HG03175 (cell line): Measurements from ENCODE around the gene GRID1.

Experiments
- ATAC-seq: cut with Tn5 transposase; IDR thresholded peaks from one replicate; pipeline ENCODE4 v1.9.1; 2021; ENCODE audit warnings: mild to moderate bottlenecking, moderate library complexity; ENCODE audit not compliant: unreplicated experiment

Gene GRID1

DNA sequence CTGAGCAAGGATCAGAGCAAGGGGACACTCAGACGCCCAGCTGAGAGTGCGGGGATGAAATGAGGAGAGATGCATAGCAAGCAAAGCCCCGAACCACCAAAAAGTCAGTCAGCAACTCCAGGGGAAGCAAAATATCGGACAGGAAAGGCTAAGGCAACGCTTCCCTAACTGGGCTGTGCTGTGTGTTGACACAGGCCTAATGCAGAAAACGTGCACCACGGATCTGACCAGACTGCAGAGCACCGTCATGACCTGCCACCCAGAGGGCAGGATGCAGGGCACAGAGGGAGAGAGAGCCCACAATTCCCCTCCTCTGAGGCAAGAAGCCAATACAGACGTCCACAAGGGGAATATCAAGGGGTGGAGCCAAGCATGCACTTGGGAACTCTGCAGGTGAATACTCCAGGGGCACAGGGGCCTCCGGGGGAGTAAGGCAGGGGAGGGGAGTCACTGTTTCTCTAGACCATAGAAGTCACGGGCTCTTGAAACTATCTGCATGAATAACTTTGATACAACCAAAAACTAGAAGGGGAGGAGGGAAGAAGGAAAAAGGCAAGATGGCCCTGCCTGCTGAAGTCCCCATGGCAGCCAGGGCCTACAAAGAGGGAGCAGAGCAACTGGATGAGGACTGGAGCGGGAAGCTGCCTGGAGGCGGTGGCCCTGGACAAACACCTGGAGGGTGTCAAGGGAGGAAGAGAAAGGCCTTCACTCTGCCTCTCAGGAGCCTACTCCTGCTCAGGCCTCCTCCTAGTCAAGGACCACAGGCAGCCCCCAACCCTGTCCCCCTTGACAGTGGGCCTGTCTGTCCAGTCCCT lies 26.2 kb downstream of the GRID1 start:
- ATAC-seq = no peak

DNA sequence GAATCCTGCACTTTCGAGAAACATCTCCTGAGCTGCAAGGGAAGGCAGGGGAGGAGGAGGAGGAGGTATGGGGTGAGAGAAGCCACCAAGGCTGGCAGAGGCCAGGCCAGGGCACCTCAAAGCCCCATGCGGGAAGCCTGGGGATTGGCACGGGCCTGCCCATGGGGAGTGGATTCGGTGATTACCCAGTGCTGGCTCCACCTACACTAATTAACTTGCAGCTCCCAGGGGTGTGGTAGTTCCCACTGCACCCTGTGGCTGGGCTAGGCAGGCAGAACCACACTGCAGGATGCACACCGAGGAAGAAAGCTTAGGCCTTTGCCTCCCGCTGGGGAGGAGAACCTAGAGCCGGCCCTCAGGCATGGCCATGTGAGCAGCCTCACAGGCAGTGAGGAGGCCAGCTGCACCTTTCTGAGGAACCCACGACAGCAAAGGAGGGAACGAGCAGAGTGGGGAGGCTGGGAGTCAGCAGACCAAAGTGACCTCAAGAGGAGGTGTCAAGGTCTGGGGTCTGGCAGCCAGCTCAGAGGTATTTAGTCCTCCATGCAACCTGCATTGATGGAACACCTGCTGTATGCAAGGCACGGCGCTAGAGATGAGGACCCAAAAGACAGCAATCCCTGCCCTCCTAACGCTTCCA lies 27.2 kb downstream of the GRID1 start:
- no peak for ATAC-seq

DNA sequence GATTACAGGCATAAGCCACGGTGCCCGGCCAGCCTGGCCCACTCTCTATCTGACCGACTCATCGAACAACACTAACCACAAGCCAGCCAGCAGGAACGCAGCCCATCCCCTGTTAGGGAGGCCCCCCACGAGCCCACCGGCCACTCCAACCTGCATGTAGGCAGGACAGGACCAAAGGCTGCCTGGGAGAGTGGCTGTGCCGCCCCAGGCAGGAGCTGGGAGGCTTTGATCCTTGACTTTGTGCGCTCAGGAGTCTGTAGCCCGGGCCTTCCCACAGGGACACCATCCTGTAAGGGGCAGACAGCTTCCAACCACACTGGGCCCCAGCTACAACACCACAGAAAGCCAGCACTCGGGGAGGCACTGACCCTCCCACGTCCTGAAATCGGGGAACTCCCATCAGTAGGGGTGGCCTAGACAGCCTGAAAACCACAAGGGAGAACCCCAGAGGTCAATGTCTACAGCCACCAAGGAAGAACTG lies 29.4 kb downstream of the GRID1 start:
- peak; percentile 53 for ATAC-seq

DNA sequence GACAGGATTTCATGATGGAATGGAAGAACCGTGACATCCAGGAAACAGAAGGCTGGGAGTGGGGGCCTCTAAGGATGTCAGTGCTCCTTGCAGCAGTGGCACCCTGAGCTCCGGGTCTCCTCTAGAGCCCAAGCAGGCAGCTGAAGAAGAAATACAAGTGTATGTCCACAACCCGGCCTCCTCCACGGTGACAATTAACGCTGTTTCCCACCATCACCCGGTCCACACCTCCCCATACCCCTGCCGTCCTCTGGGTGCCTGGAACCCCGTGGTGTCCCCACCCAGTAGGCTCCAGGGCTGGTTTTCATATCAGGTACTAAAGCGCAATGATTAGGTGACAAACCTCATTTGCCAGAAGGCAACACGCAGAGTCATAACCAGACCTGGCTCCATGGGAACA lies 30.3 kb downstream of the GRID1 start:
- ATAC-seq = no peak

DNA sequence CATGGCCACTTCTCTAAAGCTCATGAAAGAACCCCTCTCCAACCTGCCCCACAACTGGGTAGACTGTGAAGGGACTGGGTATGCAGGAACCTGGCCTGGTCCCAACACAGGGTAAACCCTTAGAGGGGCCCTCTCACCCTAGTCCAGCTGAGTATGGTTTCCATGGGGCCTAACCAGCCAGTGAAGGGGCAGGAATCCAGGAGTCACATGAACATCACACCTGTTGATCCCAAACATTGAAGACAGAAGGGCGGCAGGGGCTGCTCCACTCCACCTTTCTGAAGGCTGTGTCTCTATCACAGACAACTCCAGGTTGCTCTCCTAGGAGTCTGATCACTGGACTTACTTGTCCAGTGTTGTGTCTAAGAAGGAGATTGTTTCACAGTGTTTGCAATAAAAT lies 30.8 kb downstream of the GRID1 start:
- ATAC-seq = no peak

DNA sequence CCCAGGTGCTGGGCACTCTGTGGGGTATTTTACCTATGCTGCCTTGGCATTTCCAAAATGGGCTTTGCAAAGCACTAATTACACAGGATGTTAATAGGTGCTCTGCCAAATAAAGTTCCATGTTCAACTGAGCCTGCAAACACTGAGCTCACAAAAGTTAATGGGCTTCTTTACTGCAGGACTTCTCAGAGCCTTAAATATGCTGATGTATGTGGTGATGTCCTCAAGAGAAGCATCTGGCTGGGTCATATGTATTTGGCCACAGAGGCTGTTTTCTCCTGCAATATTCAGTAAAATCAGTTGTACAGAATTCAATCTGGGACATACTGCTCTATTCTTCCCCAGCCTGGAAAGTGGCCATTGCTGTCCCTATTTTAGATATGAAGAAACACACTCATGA lies 31.3 kb downstream of the GRID1 start:
- ATAC-seq = no peak

DNA sequence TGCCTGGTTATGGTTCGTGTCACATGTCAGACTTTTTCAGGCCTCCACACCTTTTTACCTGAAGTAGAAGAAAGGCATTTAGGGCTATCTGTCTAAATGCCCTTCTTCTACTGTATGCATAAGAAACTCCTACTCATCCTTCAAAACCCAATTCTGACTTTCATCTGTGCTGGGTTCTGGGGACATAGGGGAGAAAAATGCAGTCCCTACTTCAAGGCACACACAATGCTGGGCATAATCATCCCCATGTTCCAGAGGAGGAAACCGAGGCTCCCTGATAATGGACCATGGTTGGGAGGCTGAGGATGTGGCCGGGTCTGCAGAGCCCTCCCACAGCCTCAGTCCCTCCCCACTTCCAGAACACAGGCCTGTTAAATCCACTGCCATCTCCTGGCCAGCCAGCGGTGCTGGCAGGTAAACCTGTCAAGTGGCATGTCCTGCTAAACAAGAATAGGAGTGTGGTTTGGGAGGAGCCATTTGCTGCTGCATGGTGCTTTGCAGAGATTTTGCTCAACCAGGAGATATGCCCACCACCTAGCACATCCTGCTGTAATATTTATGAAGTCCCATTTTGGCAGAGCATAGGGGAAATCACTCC lies 32.0 kb downstream of the GRID1 start:
- no peak for ATAC-seq

DNA sequence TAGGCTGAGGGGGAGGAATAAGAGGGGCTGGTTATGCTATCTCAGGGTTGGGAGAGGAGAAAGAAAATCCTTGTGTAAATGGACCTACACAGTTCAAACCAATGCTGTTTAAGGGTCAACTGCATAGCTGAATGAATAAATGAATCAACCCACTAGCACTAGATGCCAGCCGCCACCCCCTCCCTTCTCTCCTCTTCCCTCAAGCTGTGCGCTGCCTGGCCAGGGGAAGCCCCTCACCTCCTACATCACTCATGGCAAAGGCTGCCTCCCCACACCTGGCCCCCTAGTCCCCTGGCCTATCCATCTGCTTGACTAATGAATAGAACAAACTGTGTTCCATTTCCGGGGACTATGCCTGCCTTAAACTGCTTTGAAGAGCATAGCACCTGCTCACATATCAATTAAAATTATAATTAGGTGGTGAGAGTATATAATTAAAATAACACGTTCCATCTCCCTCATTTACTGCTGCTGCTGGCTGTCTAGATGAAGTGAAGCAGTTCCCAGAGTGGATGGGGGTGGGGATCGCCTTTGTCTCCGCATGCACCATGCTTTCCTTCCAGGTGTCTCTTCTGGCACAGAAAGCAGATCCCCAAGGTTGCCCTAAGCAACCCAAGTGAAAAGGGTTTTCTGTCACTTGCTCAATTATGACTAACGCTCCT lies 32.6 kb downstream of the GRID1 start:
- ATAC-seq = no peak

DNA sequence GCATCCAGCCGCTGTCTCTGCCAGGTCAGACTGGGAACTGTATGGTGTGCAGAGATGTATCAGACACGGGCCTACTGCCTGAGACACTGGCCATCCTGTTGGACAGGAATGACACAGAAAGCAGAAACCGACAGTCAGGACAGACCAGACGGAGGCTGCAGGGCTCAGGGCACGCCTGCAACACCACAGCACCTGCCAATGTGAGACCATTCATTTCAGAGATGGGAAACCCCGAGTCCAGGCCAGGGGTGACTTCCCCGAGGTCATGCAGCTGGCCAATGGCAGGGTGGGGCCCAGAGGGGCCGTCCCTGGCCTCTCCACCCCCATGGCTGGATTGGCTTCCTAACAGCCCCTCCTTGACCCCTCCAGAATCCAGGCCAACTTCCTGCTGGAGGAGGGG lies 34.7 kb downstream of the GRID1 start:
- no peak for ATAC-seq

DNA sequence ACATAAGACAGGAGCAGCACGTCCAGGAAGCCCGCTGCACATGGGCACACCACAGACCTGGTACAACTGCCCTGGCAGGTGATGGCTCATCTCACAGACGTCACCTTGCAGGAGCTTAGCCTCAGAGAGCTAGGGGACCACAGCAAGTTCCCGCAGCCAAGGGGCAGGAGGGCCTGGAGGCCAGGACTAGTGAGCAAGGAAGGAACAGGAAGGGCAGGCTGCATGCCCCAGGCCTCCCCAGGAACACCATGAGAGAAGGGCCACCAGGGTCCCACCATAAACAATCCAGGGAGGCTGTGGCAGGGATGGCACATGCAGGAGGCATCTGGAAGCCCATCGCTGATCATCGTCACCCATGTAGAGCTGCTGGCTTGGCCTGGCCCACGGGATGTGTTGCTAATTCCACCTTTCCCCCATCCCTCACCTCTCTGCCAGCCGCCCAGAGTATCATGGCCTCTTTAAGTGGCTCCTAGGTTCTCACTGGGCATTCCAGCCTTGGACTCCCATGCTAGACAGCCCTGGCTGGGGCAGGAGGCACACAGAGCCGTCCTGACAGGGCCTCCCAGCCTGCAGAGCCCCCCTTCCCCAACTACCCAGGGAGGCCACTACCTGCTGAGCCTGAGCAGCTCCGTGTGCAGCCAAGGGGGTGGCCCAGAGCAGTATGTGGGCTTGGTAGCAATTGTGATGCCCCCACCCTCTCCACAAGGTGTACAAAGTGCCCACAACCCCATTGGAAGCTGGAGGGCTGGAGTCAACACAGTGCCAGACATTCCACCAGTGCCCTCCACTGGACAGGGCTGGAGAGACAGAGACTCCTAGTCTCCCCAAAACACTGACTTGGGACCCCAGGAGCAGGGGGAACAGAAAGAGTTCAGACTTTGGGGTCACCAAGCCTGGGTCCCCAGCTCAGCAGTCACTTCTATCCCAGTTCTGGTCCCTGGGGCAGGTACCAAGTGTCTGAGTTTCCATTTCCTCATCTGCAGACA lies 35.5 kb downstream of the GRID1 start:
- ATAC-seq = no peak

DNA sequence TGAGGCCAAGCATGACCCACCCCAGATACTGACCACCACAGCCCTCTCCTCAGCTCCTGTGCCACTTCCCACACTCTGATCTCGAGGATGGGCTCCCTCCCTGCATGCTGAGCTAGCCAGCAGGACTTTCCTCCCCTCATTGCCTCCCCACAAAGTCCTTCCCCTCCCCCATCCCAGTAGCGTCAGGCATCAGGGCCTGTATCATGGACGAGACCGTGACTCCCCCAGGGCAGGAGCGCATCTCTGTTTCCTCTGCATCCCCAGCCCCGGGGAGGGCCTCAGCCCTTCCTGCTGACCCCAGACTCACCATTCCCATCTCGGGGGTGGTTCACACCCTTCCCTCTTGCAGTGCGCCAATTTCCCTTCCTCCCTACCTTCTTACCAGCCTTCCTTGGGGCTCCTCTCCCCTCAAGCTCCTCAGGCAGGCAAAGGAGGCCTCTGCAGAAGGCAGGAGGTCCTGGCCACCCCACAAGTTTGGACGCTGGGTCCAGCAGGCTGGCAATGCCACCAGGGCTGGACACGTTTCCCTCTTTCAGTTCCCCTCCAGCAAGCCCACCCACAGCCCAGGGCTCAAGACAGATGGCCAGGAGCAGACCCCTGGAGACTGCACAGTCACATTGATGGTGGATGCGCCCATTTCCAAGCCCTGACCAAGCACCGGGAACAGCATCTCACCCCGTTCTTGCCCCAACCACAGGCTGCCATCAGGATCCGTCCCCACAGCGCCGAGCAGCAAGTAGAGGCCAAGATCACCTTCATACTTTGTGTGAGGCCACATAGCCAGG lies 36.5 kb downstream of the GRID1 start:
- no peak for ATAC-seq

DNA sequence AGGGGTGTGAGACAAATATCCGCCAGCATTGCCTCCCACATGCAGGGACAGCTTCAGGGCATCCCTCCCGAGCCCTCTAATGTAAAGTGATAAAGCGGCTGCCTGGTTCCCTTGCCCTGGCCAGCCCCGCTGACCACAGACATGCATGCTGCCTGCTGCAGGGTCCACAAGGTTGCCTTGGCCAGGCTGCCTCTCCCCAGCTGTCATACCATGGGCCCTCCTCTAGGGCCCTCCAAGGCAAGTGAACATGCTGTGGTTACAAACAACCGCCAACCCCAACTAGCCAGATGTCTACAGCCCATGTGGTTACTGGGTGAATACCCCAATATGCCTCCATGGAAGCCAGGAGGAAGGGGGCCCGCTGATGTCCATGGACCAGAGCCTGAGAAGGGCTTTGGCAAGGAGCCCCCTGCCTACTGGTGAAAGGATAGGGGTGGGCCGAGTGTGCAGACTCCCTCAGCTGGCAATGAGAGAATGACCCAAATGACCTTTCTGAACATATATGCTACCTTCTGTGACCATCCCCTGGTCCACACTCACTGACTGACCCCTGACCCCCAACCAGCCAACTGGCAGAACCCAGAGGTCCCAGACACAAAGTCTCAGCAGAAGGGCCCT lies 37.4 kb downstream of the GRID1 start:
- ATAC-seq = peak; percentile 46

DNA sequence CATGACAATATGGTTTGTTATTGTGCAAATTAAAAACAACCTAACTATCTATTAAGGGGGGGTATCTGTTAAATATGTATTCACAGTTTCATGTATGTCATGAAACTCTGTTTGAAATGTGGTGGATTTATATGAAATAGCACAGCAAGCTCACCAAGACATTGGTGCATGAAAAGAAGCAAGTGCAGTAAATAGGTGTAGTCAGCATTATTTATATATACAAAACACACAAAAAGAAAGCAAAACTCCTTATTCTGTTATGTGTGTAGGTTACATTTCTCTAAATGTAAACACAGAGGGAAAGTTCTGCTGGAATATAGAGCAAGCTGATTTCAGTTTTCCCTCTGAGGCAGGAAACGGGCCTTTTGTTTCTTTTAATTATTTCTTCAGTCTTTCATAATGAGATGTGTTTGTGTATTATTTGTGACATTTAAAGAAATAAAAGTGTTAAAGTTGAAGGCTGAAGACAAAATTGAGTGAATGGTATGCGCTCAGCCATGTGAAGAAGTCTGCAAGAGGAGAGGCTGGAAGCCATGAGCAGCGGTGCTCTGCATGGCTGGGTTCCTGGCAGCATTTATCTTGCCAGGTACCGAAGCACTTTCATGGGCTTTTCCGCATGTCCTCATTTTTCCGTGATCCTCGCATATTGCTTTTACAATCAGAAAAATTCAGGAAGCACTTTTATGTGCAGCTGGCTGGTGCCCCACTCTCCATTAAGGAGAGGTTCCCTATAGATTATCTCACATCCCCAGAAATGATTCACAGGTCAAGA lies 38.5 kb downstream of the GRID1 start:
- no peak for ATAC-seq

DNA sequence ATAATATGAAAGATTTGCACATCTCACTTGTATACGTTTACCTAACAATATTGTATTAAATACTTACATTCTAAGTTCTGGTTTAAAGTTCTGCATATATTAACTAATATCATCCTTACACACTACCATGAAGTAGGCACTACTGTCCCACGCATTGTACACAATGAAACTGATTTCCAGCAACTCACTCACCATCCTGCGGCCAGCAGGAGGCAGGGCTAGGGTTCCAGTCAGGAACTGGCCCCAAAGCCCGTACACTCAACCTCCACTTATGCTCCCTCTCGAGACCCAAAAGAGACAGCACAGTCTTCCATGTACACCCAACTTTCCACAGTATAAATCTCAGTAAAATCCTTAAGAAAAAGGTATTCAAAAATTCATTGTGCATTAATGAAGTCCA lies 41.4 kb downstream of the GRID1 start:
- no peak for ATAC-seq

DNA sequence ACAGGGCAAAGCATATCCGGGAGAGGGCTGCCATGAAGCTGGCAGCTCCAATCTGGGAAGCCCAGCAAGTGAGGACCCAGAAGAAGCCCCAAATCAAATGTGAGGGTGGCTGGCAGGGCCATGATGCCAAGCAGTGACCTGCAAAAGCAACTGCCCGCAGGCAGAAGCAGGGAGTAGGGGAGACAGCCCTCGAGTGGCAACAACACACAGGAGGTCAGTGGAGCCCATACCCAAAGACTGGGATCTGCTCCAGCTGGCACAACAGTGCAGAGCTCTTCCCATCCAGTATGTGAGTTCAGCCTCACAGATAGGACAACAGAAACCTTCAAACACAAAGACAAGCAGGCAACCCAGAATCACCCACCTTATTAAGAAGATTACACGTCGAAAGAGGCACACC lies 45.0 kb downstream of the GRID1 start:
- no peak for ATAC-seq

DNA sequence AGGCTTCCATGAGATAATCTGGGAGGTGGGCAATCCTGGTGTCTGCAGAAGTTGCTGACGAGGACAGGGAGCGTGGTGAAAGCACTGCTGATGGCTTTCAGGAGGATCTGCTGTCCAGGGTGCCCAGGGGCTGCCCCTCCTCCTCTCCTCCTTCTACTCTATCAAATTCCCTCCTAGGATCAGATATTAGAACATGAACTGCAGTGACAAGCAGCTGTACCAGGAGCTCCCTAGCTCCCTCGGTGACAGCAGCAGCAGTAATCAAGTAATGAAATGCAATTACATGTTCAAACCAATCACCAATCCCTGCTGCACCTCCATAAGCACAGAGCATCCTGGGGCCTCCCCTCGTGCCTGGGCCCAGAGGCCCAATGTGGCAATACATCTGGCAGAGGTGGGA lies 46.9 kb downstream of the GRID1 start:
- ATAC-seq = no peak

DNA sequence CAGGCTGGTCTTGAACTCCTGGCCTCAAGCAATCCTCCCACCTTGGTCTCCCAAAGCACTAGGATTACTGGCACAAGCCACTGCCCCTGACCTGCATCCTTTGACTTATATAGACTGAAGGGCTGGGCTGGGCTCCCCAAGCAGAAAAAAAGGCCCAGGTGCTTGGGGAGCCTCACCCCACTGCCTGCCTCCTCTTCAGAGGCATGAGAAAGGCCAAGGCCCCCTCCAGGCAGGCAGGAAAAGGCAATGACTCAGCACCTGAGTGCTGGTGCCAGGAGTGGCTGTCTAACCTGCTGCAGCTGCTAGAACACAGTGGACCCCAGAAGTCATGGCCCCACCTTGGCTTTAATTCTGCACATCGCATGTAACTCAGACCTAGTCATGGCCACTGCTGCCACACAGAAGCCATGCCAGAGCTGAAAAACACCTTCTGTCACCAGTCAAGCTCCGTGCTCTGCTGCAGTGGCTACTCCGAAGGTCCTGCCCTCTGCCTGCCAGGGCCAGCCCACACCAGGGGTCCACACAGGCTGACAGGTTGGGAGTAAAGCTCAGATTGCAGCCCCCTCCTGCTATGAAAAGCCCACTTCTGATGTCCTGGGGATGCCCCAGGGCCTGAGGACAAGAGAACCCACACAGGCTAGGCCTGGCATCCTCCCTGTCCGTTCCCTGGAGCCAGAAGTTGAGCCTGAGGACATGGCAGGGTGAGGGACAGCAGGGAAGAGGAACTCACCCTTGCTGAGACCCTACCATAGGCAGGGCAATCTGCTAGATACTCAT lies 48.5 kb downstream of the GRID1 start:
- ATAC-seq = no peak

DNA sequence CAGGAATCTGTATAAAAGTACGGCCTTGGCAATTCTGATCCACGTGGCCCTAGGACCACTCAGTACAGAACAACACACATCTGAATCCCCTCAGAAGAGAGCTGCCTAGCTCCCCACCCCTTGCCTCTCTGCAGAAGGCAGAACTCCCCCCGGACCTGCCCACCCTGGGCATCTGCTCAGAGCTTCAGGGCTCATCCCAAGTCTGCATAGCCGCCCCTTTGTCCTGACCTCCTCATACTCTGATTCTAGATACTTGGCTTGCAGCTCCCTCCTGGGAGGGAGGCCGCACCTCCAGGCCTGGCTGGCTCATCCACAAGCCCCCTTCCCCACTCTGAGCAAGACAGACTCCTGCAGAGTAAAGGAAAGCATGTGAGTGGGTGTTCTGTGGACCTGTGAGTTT lies 49.6 kb downstream of the GRID1 start:
- ATAC-seq = no peak
